ENCODE measurements around the gene TEX261.

Gene TEX261

DNA sequence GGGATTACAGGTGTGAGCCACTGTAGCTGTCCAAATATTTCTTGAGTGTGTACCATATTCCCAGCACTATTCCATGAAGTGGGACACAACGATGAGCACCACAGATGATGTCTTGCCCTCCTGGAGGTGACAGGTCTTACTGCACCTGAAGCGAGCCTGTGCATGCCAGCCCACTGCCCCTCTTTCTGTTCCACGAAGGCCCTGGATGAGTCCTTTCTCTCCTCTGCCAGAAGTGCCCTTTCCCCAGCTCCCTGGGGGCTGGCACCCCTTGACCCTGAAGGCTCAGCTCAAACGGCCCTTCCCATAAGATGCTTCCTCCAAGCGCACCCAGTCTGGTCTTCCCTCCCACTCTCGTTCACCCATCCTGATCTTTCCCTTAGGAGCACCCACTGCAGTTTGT, 53.5 kb downstream of the TEX261 start:
- no peaks in the 10 kb centered on the region for H3K4me1 Mint-ChIP-seq
- DNase-seq = no peak
- no peak overlapping the region for H3K4me3 Mint-ChIP-seq
- peaks cover 47% of the 10 kb centered on the region for H3K27me3 Mint-ChIP-seq
- H3K9me3 Mint-ChIP-seq = no peaks in the 10 kb centered on the region
- ATAC-seq = no peak
- H3K27ac Mint-ChIP-seq = no peak overlapping the region

- ATAC-seq (no peak), DNase-seq (no peak)
- Mint-ChIP-seq H3K4me3 (no peak overlapping the region), H3K27ac (no peak overlapping the region), H3K27me3 (peaks cover 54% of the 10 kb centered on the region), H3K9me3 (no peaks in the 10 kb centered on the region), H3K4me1 (no peaks in the 10 kb centered on the region)
These were observed 54.7 kb downstream of the TEX261 start for GRCh38 chr2:70939839-70940580.

- Mint-ChIP-seq H3K4me1 (no peaks in the 10 kb centered on the region), H3K27ac (no peak overlapping the region), H3K27me3 (peaks cover 52% of the 10 kb centered on the region), H3K4me3 (no peak overlapping the region), H3K9me3 (no peaks in the 10 kb centered on the region)
- DNase-seq (no peak), ATAC-seq (no peak)
These were observed 55.5 kb downstream of the TEX261 start for GRCh38 chr2:70939001-70939838.

DNA sequence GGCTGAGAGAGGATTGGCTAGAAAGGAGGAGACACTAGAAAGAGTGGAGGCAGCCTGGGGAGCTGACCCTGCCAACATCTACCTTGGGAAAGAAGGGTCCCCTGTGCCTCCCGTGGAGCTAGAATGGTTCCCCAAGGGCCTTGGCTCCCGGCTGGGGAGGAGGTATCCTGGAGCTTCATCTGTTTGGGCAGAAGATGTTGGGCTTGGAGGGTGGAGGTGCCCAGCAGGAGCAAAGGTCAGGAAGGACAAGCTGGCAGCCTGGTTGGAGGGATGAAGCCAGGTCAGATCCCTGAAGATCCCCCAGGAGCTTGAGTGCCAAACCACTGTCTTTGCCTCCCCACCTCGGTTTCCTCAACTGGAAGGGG, 56.1 kb downstream of the TEX261 start:
- DNase-seq = no peak
- ATAC-seq = no peak
- no peaks in the 10 kb centered on the region for H3K4me1 Mint-ChIP-seq
- H3K27me3 Mint-ChIP-seq = peaks cover 52% of the 10 kb centered on the region
- no peak overlapping the region for H3K27ac Mint-ChIP-seq
- no peaks in the 10 kb centered on the region for H3K9me3 Mint-ChIP-seq
- no peak overlapping the region for H3K4me3 Mint-ChIP-seq

DNA sequence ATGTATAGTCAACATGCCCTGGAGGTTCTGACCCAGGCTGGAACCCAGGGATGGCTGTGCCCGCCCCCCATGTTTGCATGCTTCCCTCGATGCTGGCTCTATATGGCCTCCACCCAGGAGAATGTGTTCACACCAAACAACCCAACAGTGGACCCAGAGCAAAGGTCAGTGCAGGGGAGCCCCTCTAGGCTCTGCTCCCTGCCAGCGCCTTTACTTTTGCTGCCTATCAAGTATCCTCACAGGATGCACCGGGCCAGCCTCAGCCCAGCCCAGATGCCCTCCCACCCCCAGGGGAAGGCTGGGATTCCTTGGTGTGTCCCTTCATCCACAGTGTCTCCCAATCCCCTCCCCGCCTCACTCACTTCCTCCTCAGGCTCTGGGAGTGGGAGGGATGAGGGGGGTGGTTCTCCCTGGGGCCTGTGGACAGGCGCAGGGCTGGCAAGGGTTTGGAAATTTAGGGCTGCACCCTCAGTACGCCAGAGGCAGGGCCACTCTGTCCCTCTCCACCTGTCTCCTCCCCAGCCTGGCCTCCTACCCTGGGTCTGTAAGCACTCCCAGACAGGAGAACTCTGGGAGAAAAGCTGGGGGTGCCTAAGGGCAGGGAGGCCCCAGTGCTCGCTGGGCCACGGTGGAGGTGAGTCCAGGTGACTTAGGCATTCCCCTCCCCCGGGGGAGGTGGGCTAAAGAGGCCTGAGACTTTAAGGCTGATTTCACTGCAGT, 56.6 kb downstream of the TEX261 start:
- H3K9me3 Mint-ChIP-seq = no peaks in the 10 kb centered on the region
- H3K27me3 Mint-ChIP-seq = peaks cover 52% of the 10 kb centered on the region
- no peaks in the 10 kb centered on the region for H3K4me1 Mint-ChIP-seq
- no peak for DNase-seq
- no peak overlapping the region for H3K4me3 Mint-ChIP-seq
- ATAC-seq = peak; percentile 20
- no peak overlapping the region for H3K27ac Mint-ChIP-seq

DNA sequence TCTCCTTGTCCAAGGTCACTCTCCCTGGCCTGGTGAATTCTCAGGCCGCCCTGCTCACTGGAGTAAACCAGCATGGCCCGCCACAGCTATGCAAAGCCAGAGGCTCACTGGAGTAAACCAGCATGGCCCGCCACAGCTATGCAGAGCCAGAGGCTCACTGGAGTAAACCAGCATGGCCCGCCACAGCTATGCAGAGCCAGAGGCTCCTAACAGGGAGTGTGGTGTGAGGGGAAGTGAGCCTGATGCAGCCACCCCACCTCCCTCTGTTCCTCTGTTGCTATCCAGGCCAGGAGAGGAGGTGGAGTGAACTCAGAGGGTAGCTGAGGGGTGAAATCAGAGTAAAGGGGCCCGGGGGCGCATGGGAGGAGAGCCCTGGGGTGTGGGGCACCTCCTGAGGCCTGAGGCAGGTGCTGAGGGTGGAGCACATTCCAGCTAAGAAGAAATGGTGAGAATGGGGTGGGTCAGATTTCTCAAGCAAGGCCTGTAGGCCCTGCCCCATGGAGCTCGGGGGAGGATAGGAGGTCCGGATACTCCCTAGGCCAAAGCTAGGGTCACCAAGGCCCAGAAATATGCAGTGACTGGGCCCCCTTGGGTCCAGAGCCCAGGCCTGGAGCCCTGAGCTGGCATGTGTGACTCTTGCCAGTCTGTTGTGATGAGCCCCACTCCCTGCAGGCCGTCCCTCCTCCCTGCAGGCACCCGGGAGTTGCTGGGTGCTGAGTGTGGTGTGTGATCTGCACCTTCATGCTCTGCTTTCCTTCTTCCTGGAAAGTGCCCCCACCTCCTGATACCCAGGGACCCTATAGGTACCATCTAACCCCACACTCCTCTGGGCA, 57.5 kb downstream of the TEX261 start:
- DNase-seq = no peak

GRCh38 chr2:70936165-70936978, 58.3 kb downstream of the TEX261 start:
- Mint-ChIP-seq H3K4me3 (no peak overlapping the region), H3K9me3 (no peaks in the 10 kb centered on the region), H3K27ac (no peak overlapping the region), H3K4me1 (no peaks in the 10 kb centered on the region), H3K27me3 (peaks cover 46% of the 10 kb centered on the region)
- no peak for DNase-seq
- no peak for ATAC-seq

More for the DNA sequence above, 57.5 kb downstream of the TEX261 start:
- peaks cover 52% of the 10 kb centered on the region for H3K27me3 Mint-ChIP-seq
- H3K27ac Mint-ChIP-seq = no peak overlapping the region
- no peak overlapping the region for H3K4me3 Mint-ChIP-seq
- no peaks in the 10 kb centered on the region for H3K4me1 Mint-ChIP-seq
- ATAC-seq = peak; percentile 19
- H3K9me3 Mint-ChIP-seq = no peaks in the 10 kb centered on the region

Data from stimulated activated naive CD8-positive, alpha-beta T cell treated with anti-CD3 and anti-CD28 coated beads, Interleukin-15, amount 100 ng/mL, for 72 hours (primary cell).